H1 (cell line): ENCODE results near the gene IRF7. TPM values are rescaled to one million over a fixed set of nuclear protein-coding genes. Genes with fewer than 3 reads are reported as not detected.

Source experiments
- CTCF ChIA-PET: fragments of 300-600 bp; sonication (Branson Sonifier 250); formaldehyde crosslinking; loops from one replicate; lab custom pipeline; 2021; ENCODE audit not compliant: partially characterized antibody; lab: Charles Lee
- POLR2A ChIA-PET: fragments of 300-600 bp; sonication (Branson Sonifier 250); formaldehyde crosslinking; loops from one replicate; lab custom pipeline; 2021; ENCODE audit warnings: inconsistent platforms; ENCODE audit not compliant: partially characterized antibody; lab: Charles Lee
- DNase-seq, 2 experiments: peaks; one replicate each; pipeline versions ENCODE4 v3.0.0 to v3.0.0-alpha.2; 2010 to 2022; ENCODE audit warnings: low spot score in 2 of 2, low read depth in 1 of 2, mixed read lengths in 1 of 2
- FAIRE-seq: peaks from 2 replicates; lab custom pipeline; 2011; peaks lifted over from hg19 to GRCh38; lab: Jason Lieb, UNC
- H2AFZ ChIP-seq: 2 replicates; pipeline ENCODE4 v1.8.1; 2012; ENCODE audit warnings: low read length, inconsistent platforms
- H2AK5ac ChIP-seq: 2 replicates; pipeline ENCODE4 v1.6.1; 2013; ENCODE audit warnings: low read depth, low read length
- H2BK120ac ChIP-seq: replicated peaks from 2 replicates; pipeline ENCODE3; 2013; ENCODE audit warnings: low read depth, low read length, inconsistent platforms
- H2BK12ac ChIP-seq: 2 replicates; pipeline ENCODE4 v1.6.1; 2013; ENCODE audit warnings: low read depth, low read length
- H2BK15ac ChIP-seq: 2 replicates; pipeline ENCODE4 v1.6.1; 2013; ENCODE audit warnings: low read length
- H2BK20ac ChIP-seq: 2 replicates; pipeline ENCODE4 v1.6.1; 2013; ENCODE audit warnings: low read length
- H2BK5ac ChIP-seq: 2 replicates; pipeline ENCODE4 v1.6.1; 2013; ENCODE audit warnings: low read depth, low read length
- H3K14ac ChIP-seq: 2 replicates; pipeline ENCODE4 v1.6.1; 2013; ENCODE audit warnings: inconsistent platforms; ENCODE audit not compliant: insufficient read length
- H3K18ac ChIP-seq: 2 replicates; pipeline ENCODE4 v1.6.1; 2013; ENCODE audit warnings: low read length; ENCODE audit errors: extremely low read depth
- H3K23ac ChIP-seq: 2 replicates; pipeline ENCODE4 v1.6.1; 2013; ENCODE audit warnings: inconsistent platforms; ENCODE audit not compliant: insufficient read length
- H3K23me2 ChIP-seq: 2 replicates; pipeline ENCODE4 v1.6.1; 2013; ENCODE audit warnings: low read depth, low read length
- H3K27ac ChIP-seq: 2 replicates; pipeline ENCODE4 v1.6.1; 2011; ENCODE audit warnings: low read depth, low read length, inconsistent platforms
- H3K27me3 ChIP-seq, 4 experiments: replicated peaks in 1 of 4; 1 replicate in 1 of 4; 2 replicates in 3 of 4; pipeline versions ENCODE4 v1.6.1 to v1.8.1; 2011 to 2013; ENCODE audit warnings: low read length in 3 of 4, mild to moderate bottlenecking in 3 of 4, inconsistent platforms in 2 of 4, mixed read lengths in 2 of 4, moderate library complexity in 1 of 4; ENCODE audit not compliant: control insufficient read depth in 3 of 4, insufficient read depth in 3 of 4; ENCODE audit errors: extremely low read depth in 1 of 4
- H3K36me3 ChIP-seq, 4 experiments: 2 replicates each; pipeline versions ENCODE4 v1.6.1 to v1.8.1; 2011 to 2013; ENCODE audit warnings: mild to moderate bottlenecking in 4 of 4, low read length in 3 of 4, moderate library complexity in 2 of 4, control low read depth in 1 of 4, inconsistent platforms in 1 of 4; ENCODE audit not compliant: insufficient read depth in 4 of 4, control insufficient read depth in 2 of 4
- H3K4ac ChIP-seq: replicated peaks from 2 replicates; pipeline ENCODE3; 2013; ENCODE audit warnings: low read length, low read depth, mixed read lengths, inconsistent platforms; ENCODE audit not compliant: insufficient read length
- H3K4me1 ChIP-seq, 4 experiments: replicated peaks in 1 of 4; 1 replicate in 1 of 4; 2 replicates in 3 of 4; pipeline versions ENCODE4 v1.6.1 to v1.8.1; 2011 to 2013; ENCODE audit warnings: low read length in 3 of 4, inconsistent platforms in 2 of 4, mixed read lengths in 1 of 4; ENCODE audit not compliant: insufficient read depth in 4 of 4, control insufficient read depth in 3 of 4
- H3K4me2 ChIP-seq, 2 experiments: 2 replicates each; pipeline versions ENCODE4 v1.6.1 to v1.8.1; 2011 to 2013; ENCODE audit warnings: low read depth in 2 of 2, low read length in 2 of 2, control low read depth in 1 of 2, inconsistent platforms in 1 of 2, mild to moderate bottlenecking in 1 of 2; ENCODE audit not compliant: insufficient read depth in 1 of 2
- H3K4me3 ChIP-seq, 4 experiments: fragments of 200-600, 300-600 bp in 1 of 4; sonication (generic), shearing (Covaris generic), sonication (Bioruptor Twin) in 1 of 4; 2 replicates each; pipeline versions ENCODE4 v1.5.1 to v1.8.1; 2011 to 2016; ENCODE audit warnings: low read length in 4 of 4, low read depth in 3 of 4, control low read depth in 2 of 4, inconsistent platforms in 2 of 4, mild to moderate bottlenecking in 2 of 4, mixed read lengths in 1 of 4, moderate library complexity in 1 of 4; ENCODE audit not compliant: insufficient read depth in 2 of 4; ENCODE audit errors: extremely low read depth in 1 of 4
- H3K56ac ChIP-seq: replicated peaks from 2 replicates; pipeline ENCODE3; 2013; ENCODE audit warnings: low read depth, mild to moderate bottlenecking, mixed read lengths, low read length, inconsistent platforms; ENCODE audit not compliant: insufficient read length
- H3K79me1 ChIP-seq: 2 replicates; pipeline ENCODE4 v1.6.1; 2013; ENCODE audit warnings: low read depth, low read length, control low read depth
- H3K79me2 ChIP-seq, 2 experiments: 2 replicates each; pipeline versions ENCODE4 v1.6.1 to v1.8.1; 2012 to 2013; ENCODE audit warnings: low read length in 2 of 2, mild to moderate bottlenecking in 2 of 2, inconsistent platforms in 1 of 2; ENCODE audit not compliant: insufficient read depth in 2 of 2, control insufficient read depth in 1 of 2
- H3K9ac ChIP-seq, 4 experiments: replicated peaks in 1 of 4; 1 replicate in 1 of 4; 2 replicates in 3 of 4; pipeline versions ENCODE4 v1.6.1 to v1.8.1; 2011 to 2013; ENCODE audit warnings: low read depth in 3 of 4, low read length in 3 of 4, control low read depth in 2 of 4, mild to moderate bottlenecking in 2 of 4, moderate library complexity in 2 of 4, inconsistent platforms in 1 of 4; ENCODE audit errors: extremely low read depth in 1 of 4
- H3K9me3 ChIP-seq, 2 experiments: 2 replicates each; pipeline versions ENCODE4 v1.6.1 to v1.8.1; 2012 to 2013; ENCODE audit warnings: mild to moderate bottlenecking in 2 of 2, moderate library complexity in 2 of 2, control low read depth in 1 of 2, inconsistent platforms in 1 of 2, low read depth in 1 of 2, low read length in 1 of 2, mixed read lengths in 1 of 2; ENCODE audit not compliant: insufficient read depth in 2 of 2
- H4K20me1 ChIP-seq, 2 experiments: replicated peaks in 1 of 2; 2 replicates each; pipeline versions ENCODE3 to v1.8.1; 2011 to 2013; ENCODE audit warnings: inconsistent platforms in 2 of 2, low read length in 2 of 2, mild to moderate bottlenecking in 1 of 2; ENCODE audit not compliant: insufficient read depth in 2 of 2, control insufficient read depth in 1 of 2
- H4K5ac ChIP-seq: 2 replicates; pipeline ENCODE4 v1.6.1; 2013; ENCODE audit warnings: low read length, low read depth, mixed read lengths, inconsistent platforms; ENCODE audit not compliant: insufficient read length
- H4K8ac ChIP-seq: 2 replicates; pipeline ENCODE4 v1.8.0; 2013; ENCODE audit warnings: mild to moderate bottlenecking, moderate library complexity, low read length, inconsistent platforms; ENCODE audit not compliant: insufficient read depth; ENCODE audit errors: extremely low read depth
- H4K91ac ChIP-seq: replicated peaks from 2 replicates; pipeline ENCODE3; 2013; ENCODE audit warnings: low read length, mixed read lengths, inconsistent platforms; ENCODE audit not compliant: insufficient read length
- ASH2L ChIP-seq: fragments of 200-600, 300-600 bp; sonication (generic); IDR thresholded peaks from one replicate; pipeline ENCODE4 v1.7.1; 2017; ENCODE audit warnings: low read length
- BCL11A ChIP-seq, 2 experiments: IDR thresholded peaks; one replicate each; pipeline ENCODE4 v1.6.1; 2011; ENCODE audit warnings: low read depth in 2 of 2, low read length in 2 of 2, mild to moderate bottlenecking in 2 of 2
- BRCA1 ChIP-seq: IDR thresholded peaks from 2 replicates; pipeline ENCODE4 v1.6.1; 2012; ENCODE audit warnings: low read depth, low read length, improper control_type of control experiment
- GABPA ChIP-seq: IDR thresholded peaks from 2 replicates; pipeline ENCODE4 v1.6.1; 2011; ENCODE audit warnings: mild to moderate bottlenecking, low read length, moderate library complexity, borderline replicate concordance; ENCODE audit not compliant: insufficient read depth
- KDM1A ChIP-seq: fragments of 200-600, 300-600 bp; sonication (generic); IDR thresholded peaks from 2 replicates; pipeline ENCODE4 v1.7.1; 2016; ENCODE audit warnings: mild to moderate bottlenecking, low read length, borderline replicate concordance
- KDM5A ChIP-seq: fragments of 200-600 bp; IDR thresholded peaks from 2 replicates; pipeline ENCODE4 v1.7.1; 2012; ENCODE audit warnings: mild to moderate bottlenecking, low read length, inconsistent platforms, mixed read lengths
- NANOG ChIP-seq: IDR thresholded peaks from 2 replicates; pipeline ENCODE4 v1.6.1; 2011; ENCODE audit warnings: low read length, low read depth, mild to moderate bottlenecking, inconsistent platforms; ENCODE audit not compliant: insufficient read depth, poor library complexity, severe bottlenecking
- PHF8 ChIP-seq: fragments of 200-600 bp; sonication (generic); conservative IDR thresholded peaks from 2 replicates; pipeline ENCODE4 v1.7.1; 2012; ENCODE audit warnings: low read depth, mild to moderate bottlenecking, inconsistent platforms, low read length, moderate library complexity
- SAP30 ChIP-seq: fragments of 300-600 bp; sonication (generic); IDR thresholded peaks from 2 replicates; pipeline ENCODE4 v1.7.1; 2012; ENCODE audit warnings: low read length, moderate library complexity, mild to moderate bottlenecking, inconsistent platforms; ENCODE audit not compliant: insufficient read depth, insufficient replicate concordance
- SIRT6 ChIP-seq: IDR thresholded peaks from one replicate; pipeline ENCODE4 v1.7.1; 2012; ENCODE audit warnings: low read length, inconsistent platforms
- SP1 ChIP-seq: IDR thresholded peaks from 2 replicates; pipeline ENCODE4 v1.6.1; 2011; ENCODE audit warnings: low read depth, low read length
- SRF ChIP-seq: IDR thresholded peaks from 2 replicates; pipeline ENCODE4 v1.6.1; 2011; ENCODE audit warnings: mild to moderate bottlenecking, low read depth, low read length, moderate library complexity
- TBP ChIP-seq: IDR thresholded peaks from 2 replicates; pipeline ENCODE4 v1.6.1; 2011; ENCODE audit warnings: low read depth, low read length, improper control_type of control experiment
- WGBS, 2 experiments: shearing (Covaris generic) in 1 of 2; methylation state at CpG; one replicate each; pipeline versions ENCODE4 v1.1.6 to v1.1.7; 2013 to 2015; ENCODE audit warnings: low lambda C conversion rate in 2 of 2, mixed read lengths in 2 of 2, inconsistent platforms in 1 of 2, low coverage in 1 of 2, missing lambda C conversion rate in 1 of 2; ENCODE audit not compliant: insufficient replicate concordance in 2 of 2, insufficient coverage in 1 of 2, insufficient read length in 1 of 2; ENCODE audit errors: extremely low coverage in 1 of 2, missing lambda C conversion rate in 1 of 2; 5-methylcytosine and 5-hydroxymethylcytosine counted together
- polyA plus RNA-seq, 7 experiments: library from polyadenylated mRNA; depleted of rRNA in 3 of 7; stranded (reverse) in 5 of 7; unstranded in 2 of 7; fragments of >200 nt in 5 of 7; fragments of 200-250 nt in 2 of 7; gene quantifications; 1 replicate in 5 of 7; 2 replicates in 1 of 7; 4 replicates in 1 of 7; pipeline versions ENCODE4 v1.2.1 to v1.2.3, GENCODE V29; 2011 to 2013; ENCODE audit warnings: missing spikeins in 2 of 7, mixed read lengths in 2 of 7
- total RNA-seq: library from RNA; stranded (reverse); fragmentation: NEBNext Ultra II Directional; extraction: Animal tissue kit (Norgen Biotek cat#: 25700); gene quantifications from 2 replicates; pipeline ENCODE4 v1.2.1, GENCODE V29; 2021

The IRF7 gene
- total and polyA plus RNA-seq, 2 of the 8 experiments (the other 6 are each of a cell fraction or from before 2014, with no cell fraction given), result 9.1 to 9.6 TPM

DNA sequence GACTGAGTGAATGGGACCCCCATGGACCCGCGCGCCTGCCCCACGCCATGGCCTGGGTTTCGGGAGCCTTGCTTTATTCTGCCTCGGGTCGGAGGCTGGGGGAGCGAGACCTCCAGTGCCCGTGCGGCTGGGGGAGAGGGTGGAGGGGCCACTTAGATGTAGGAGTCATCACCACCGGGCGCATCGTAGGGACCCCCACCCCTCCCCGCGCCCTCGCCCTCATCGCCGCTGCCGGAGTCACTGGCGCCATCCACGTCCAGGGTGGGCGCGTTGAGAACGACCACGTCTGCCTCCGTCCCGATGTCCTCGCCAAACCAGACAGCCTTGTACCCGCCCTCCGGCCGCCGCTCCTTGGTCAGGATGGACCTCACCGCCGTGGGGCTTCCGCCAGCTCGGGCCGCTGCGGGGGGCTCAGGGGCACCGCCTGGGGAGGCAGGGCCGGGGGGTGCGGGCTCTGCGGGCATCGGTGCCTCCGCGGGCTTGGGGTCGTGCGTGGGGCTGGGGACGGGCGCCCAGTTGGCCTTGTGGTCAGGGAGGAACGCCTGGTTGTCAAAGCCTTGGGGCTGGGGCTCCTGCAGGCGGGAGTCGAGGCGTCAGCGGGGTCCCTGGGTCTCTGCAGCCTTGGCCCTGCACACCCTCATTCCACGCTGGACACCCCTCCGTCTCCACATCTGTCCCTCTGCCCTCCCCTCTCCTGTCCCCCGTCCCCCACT, 1.6 kb upstream of the IRF7 start:
- DNase-seq (peak in 1 of 2 experiments; percentile 43), FAIRE-seq (no peak)
- Histone ChIP-seq H3K36me3 (peaks cover 3 to 7% (median 5%) of the 10 kb centered on the region in 4 experiments; a peak in 5 of 8 replicates), H3K9ac (no peak overlapping the region), H2BK12ac (no peak overlapping the region), H3K4me3 (no peak overlapping the region), H3K18ac (no peak overlapping the region), H4K5ac (no peak overlapping the region), H3K27me3 (no peaks in the 10 kb centered on the region), H3K9me3 (no peaks in the 10 kb centered on the region), H3K4me2 (no peak overlapping the region), H3K23me2 (peaks cover 3% of the 10 kb centered on the region; the same call in 1 of the 2 replicates), H2BK20ac (no peak overlapping the region), H2AFZ (no peak overlapping the region), H3K79me1 (peaks cover 3% of the 10 kb centered on the region), H4K20me1 (peaks cover 14 to 19% of the 10 kb centered on the region in 2 experiments), H3K56ac (no peak overlapping the region), H2BK5ac (no peak overlapping the region), H3K79me2 (no peaks in the 10 kb centered on the region), H3K27ac (no peak overlapping the region), H2BK120ac (no peak overlapping the region), H2BK15ac (no peak overlapping the region), H4K91ac (no peak overlapping the region), H4K8ac (no peak overlapping the region), H3K4me1 (peaks cover 0 to 15% (median 3%) of the 10 kb centered on the region in 4 experiments; a peak in 5 of 7 replicates), H3K4ac (no peak overlapping the region), H3K14ac (no peak overlapping the region), H3K23ac (no peak overlapping the region), H2AK5ac (no peak overlapping the region)
- ChIA-PET POLR2A (interaction anchor here (1.3 kb wide), 1 partner anchor 39 kb away, joined by 3 read pairs; no protein-coding TSS in a partner anchor), CTCF (no interaction called here)
- WGBS, 2 experiments, result 95% methylated on average over 27 of the region's 57 CpGs; no CpG with 5 or more reads in 1 of the 2 experiments
- no peak for TF ChIP-seq PHF8
- no peak for TF ChIP-seq ASH2L
- no peak for TF ChIP-seq KDM1A
- TF ChIP-seq NANOG, result no peak
- TF ChIP-seq SAP30, result no peak
- TF ChIP-seq KDM5A, result no peak
- no peak for TF ChIP-seq SP1
- no peak for TF ChIP-seq SIRT6
- TF ChIP-seq BRCA1, result no peak
- no peak for TF ChIP-seq TBP
- TF ChIP-seq GABPA, result no peak
- TF ChIP-seq SRF, result no peak
- TF ChIP-seq BCL11A (IDR thresholded peaks at IDR 0.05; ENCODE audit: low read depth in 2 of 2, low read length in 2 of 2), result no peak
